Hepatocyte (in vitro differentiated cells): ENCODE results near the gene IGF2BP3. TPM values are rescaled to one million over a fixed set of nuclear protein-coding genes. Genes with fewer than 3 reads are reported as not detected.

Experiments used
- DNase-seq: peaks from one replicate; pipeline ENCODE4 v3.0.0-alpha.2; 2016; ENCODE audit warnings: low spot score
- H2AFZ ChIP-seq: fragments of 200-600 bp; sonication (generic); 2 replicates; pipeline ENCODE4 v1.6.0; 2016; ENCODE audit warnings: antibody characterized with exemption, mild to moderate bottlenecking
- H3K27ac ChIP-seq: fragments of 200-600 bp; sonication (generic); 2 replicates; pipeline ENCODE4 v1.5.1; 2016; ENCODE audit warnings: mild to moderate bottlenecking
- H3K27me3 ChIP-seq: fragments of 200-600 bp; sonication (generic); 2 replicates; pipeline ENCODE4 v1.6.1; 2016
- H3K36me3 ChIP-seq: fragments of 200-600 bp; sonication (generic); replicated peaks from 2 replicates; pipeline ENCODE4 v1.5.1; 2016; ENCODE audit warnings: low read depth; ENCODE audit not compliant: insufficient read depth
- H3K4me1 ChIP-seq: fragments of 200-600 bp; sonication (generic); 2 replicates; pipeline ENCODE4 v1.5.1; 2016; ENCODE audit warnings: mild to moderate bottlenecking, moderate library complexity; ENCODE audit not compliant: insufficient read depth
- H3K4me2 ChIP-seq: fragments of 200-600 bp; sonication (generic); 2 replicates; pipeline ENCODE4 v1.6.0; 2016
- H3K4me3 ChIP-seq: fragments of 200-600 bp; sonication (generic); 2 replicates; pipeline ENCODE4 v1.5.1; 2016; ENCODE audit warnings: mild to moderate bottlenecking
- H3K79me2 ChIP-seq: fragments of 200-600 bp; sonication (generic); 2 replicates; pipeline ENCODE4 v1.6.0; 2017; ENCODE audit warnings: mild to moderate bottlenecking
- H3K9me2 ChIP-seq: fragments of 200-600 bp; sonication (generic); replicated peaks from 2 replicates; pipeline ENCODE4 v1.6.0; 2017; ENCODE audit warnings: mild to moderate bottlenecking; ENCODE audit not compliant: insufficient read depth
- H3K9me3 ChIP-seq: fragments of 200-600 bp; sonication (generic); 2 replicates; pipeline ENCODE4 v1.5.1; 2016; ENCODE audit warnings: low read depth, mild to moderate bottlenecking
- H4K20me1 ChIP-seq: fragments of 200-600 bp; sonication (generic); 2 replicates; pipeline ENCODE4 v1.6.0; 2016; ENCODE audit warnings: mild to moderate bottlenecking; ENCODE audit not compliant: insufficient read depth, poor library complexity, severe bottlenecking
- CTCF ChIP-seq: fragments of 200-600 bp; sonication (generic); IDR thresholded peaks from 2 replicates; pipeline ENCODE4 v1.5.1; 2016; ENCODE audit warnings: antibody characterized with exemption, mild to moderate bottlenecking; ENCODE audit not compliant: poor library complexity
- EZH2 ChIP-seq: fragments of 200-600 bp; sonication (generic); IDR thresholded peaks from 2 replicates; pipeline ENCODE4 v1.6.1; 2016; ENCODE audit warnings: antibody characterized with exemption, mild to moderate bottlenecking, borderline replicate concordance
- EZH2phosphoT487 ChIP-seq: fragments of 200-600 bp; sonication (generic); IDR thresholded peaks from one replicate; pipeline ENCODE4 v1.6.1; 2018; ENCODE audit warnings: antibody characterized with exemption, mild to moderate bottlenecking, low read depth, moderate library complexity; ENCODE audit not compliant: unreplicated experiment, severe bottlenecking
- WGBS: methylation state at CpG from one replicate; pipeline ENCODE4 v1.1.6; 2016; ENCODE audit warnings: low lambda C conversion rate; ENCODE audit errors: missing lambda C conversion rate; 5-methylcytosine and 5-hydroxymethylcytosine counted together
- polyA plus RNA-seq: library from polyadenylated mRNA; unstranded; fragments of >200 nt; fragmentation: Nextera tagmentation; extraction: Ambion mirVana; gene quantifications from 2 replicates; pipeline ENCODE4 v1.2.1, GENCODE V29; 2016
- total RNA-seq: library from RNA; depleted of rRNA; stranded (reverse); fragments of >200 nt; gene quantifications from 2 replicates; pipeline ENCODE4 v1.2.3, GENCODE V29; 2014

The IGF2BP3 gene
- total and polyA plus RNA-seq, 2 experiments from 2014 or later: 28.9 to 73.1 TPM

- H3K4me3 ChIP-seq: no peak overlapping the region
- TF ChIP-seq CTCF: no peak
- TF ChIP-seq EZH2phosphoT487: no peak
- TF ChIP-seq EZH2: no peak
- 96% methylated on average over 5 of the region's 5 CpGs for WGBS
Measured at GRCh38 chr7:23353172-23353571, 117.1 kb downstream of the IGF2BP3 start.

GRCh38 chr7:23350466-23350865, 119.8 kb downstream of the IGF2BP3 start:
- TF ChIP-seq EZH2 (no peak), EZH2phosphoT487 (no peak), CTCF (no peak)
- Histone ChIP-seq H3K27me3 (no peaks in the 10 kb centered on the region), H3K4me2 (no peak overlapping the region), H3K9me2 (no peaks in the 10 kb centered on the region), H3K4me1 (peaks cover 7% of the 10 kb centered on the region), H2AFZ (no peak overlapping the region), H4K20me1 (no peaks in the 10 kb centered on the region), H3K79me2 (peaks cover 25% of the 10 kb centered on the region), H3K36me3 (no peaks in the 10 kb centered on the region), H3K9me3 (no peaks in the 10 kb centered on the region), H3K27ac (no peak overlapping the region), H3K4me3 (no peak overlapping the region)
- DNase-seq: no peak
- 98% methylated on average over 2 of the region's 2 CpGs for WGBS

More at GRCh38 chr7:23353172-23353571, 117.1 kb downstream of the IGF2BP3 start:
- Histone ChIP-seq H3K79me2 (peaks cover 33% of the 10 kb centered on the region), H3K4me1 (peaks cover 10% of the 10 kb centered on the region), H4K20me1 (no peaks in the 10 kb centered on the region), H3K36me3 (no peaks in the 10 kb centered on the region), H2AFZ (no peak overlapping the region), H3K4me2 (no peak overlapping the region), H3K9me2 (no peaks in the 10 kb centered on the region), H3K27me3 (no peaks in the 10 kb centered on the region), H3K27ac (no peak overlapping the region), H3K9me3 (no peaks in the 10 kb centered on the region)
- no peak for DNase-seq

GRCh38 chr7:23349484-23350157, 120.7 kb downstream of the IGF2BP3 start:
- H3K27me3 ChIP-seq: no peaks in the 10 kb centered on the region
- peaks cover 7% of the 10 kb centered on the region for H3K4me1 ChIP-seq
- no peaks in the 10 kb centered on the region for H3K9me3 ChIP-seq
- no peak overlapping the region for H2AFZ ChIP-seq
- no peak for DNase-seq
- H3K79me2 ChIP-seq: peaks cover 16% of the 10 kb centered on the region
- no peaks in the 10 kb centered on the region for H3K36me3 ChIP-seq
- no peaks in the 10 kb centered on the region for H3K9me2 ChIP-seq
- no peak overlapping the region for H3K4me2 ChIP-seq
- no peak for TF ChIP-seq EZH2
- TF ChIP-seq EZH2phosphoT487: no peak
- TF ChIP-seq CTCF: no peak
- H3K4me3 ChIP-seq: no peak overlapping the region
- H3K27ac ChIP-seq: no peak overlapping the region
- WGBS: 52% methylated on average over 7 of the region's 7 CpGs
- no peaks in the 10 kb centered on the region for H4K20me1 ChIP-seq
